AG10803 (cell line): ENCODE results near the gene NFKB2.

Experiments
- DNase-seq: peaks from one replicate; pipeline ENCODE4 v3.0.0; 2010; ENCODE audit warnings: low read depth
- H3K4me3 ChIP-seq: 2 replicates; pipeline ENCODE4 v1.5.1; 2011; ENCODE audit warnings: mild to moderate bottlenecking, low read length, control low read depth
- CTCF ChIP-seq: conservative IDR thresholded peaks from 2 replicates; pipeline ENCODE4 v1.5.1; 2011; ENCODE audit warnings: mild to moderate bottlenecking, low read length, control low read depth, inconsistent platforms

Gene NFKB2

DNA sequence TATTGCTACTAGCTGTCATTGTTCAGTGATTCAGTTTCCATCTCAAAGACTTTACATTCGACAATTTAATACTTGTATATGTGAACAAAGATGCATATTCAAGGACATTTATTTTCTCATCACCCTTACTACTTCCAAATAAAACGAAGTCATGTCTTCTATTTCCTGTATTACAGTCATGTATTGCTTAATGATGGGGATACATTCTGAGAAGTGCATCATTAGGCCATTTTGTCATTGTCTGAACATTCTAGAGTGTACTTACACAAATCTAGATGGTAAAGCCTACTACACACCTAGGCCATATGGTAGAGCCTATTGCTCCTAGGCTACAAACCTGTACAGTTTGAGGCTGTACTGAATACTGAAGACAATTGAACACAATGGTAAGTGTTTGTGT, 49.3 kb downstream of the NFKB2 start:
- no peak overlapping the region for H3K4me3 ChIP-seq
- no peak for DNase-seq
- no peak for TF ChIP-seq CTCF

DNA sequence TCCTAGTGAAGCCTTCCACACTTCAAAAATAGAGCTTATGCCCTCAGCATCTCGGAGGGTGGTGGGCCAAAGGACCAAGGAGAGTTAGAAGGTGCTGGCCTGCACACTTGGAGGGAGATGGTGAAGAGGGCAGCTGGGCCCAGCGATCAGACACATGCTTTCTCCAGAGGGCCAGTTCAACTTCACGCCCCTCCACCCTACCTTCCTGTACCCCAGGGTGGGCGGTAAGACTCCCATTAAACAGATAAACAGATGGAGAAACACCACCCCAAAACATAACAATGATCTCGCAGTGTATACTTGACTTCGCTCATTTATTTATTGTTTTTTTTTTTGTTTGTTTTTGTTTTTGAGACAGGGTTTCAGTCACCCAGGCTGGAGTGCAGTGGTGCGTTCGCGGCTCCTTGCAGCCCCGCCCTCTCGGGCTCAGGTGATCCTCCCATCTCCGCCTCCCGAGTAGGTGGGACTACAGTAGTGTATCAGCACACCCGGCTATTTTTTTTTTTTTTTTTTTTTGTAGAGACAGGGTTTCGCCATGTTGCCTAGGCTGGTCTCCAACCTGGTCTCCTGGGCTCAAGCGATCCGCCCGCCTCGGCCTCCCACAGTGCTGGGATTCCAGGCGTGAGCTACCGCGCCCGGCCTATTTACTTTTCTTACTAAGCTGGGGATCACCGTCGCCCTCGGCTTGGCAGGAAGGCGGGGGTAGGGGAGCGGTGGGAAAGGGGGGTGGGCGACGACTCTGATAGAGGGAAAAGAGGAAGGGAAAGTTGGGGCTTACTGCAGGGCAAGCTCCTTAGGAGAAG, 54.0 kb downstream of the NFKB2 start:
- TF ChIP-seq CTCF, result no peak
- DNase-seq, result peak; percentile 18
- peak overlapping the region; percentile 79 for H3K4me3 ChIP-seq

DNA sequence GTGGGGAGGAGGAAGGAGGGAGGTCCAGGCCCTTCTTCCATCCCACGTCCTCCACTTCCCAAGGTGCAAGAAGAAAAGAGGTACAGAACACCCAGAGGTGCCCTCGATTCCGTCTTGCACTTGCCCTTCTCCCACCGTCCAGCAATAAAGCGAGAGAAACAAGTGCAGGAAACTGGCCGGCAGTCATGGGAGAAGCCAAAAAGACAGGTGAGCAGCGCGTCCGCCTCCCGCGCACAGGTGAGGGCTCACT, 54.5 kb downstream of the NFKB2 start:
- no peak for DNase-seq
- peak overlapping the region; percentile 79 for H3K4me3 ChIP-seq
- no peak for TF ChIP-seq CTCF

DNA sequence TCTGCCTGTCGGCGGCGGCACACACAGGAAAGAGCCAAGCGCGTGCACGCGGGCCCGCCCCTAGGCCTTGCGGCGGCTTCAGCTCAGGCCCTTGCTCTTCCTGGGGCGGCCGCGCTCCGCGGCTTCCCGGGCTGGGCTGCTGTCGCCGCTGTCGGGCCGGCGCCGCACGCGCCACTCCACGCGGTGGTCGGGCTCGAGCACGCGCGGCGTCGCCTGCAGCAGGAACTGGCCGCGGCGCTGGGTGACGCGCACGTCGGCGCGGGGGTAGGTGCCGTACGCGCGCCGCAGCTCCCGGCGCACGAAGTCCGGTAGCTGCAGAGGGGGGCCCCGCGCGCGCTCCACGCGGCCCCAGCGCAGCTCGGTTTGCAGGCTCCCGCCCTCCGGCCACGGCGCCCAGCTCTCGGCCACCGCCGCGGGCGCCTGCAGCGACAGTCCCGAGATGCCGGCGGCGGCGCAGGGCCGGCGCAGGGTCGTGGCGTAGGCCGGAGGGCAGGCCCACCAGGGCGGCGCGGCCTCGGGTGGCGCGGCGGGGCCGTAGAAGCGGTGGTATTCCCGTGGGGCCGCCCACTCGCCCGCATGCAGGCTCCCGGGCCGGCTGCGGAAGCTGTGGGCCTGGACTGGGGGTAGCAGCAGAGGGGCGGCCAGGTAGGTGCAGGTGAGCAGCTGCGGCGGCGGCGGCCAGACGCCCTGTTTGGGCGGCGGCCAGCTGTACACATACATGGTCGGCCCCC, 55.0 kb downstream of the NFKB2 start:
- H3K4me3 ChIP-seq, result peak overlapping the region; percentile 79
- TF ChIP-seq CTCF, result no peak
- DNase-seq, result peak; percentile 73

- DNase-seq, result no peak
- peak within 1 kb of the TSS; percentile 79 for H3K4me3 ChIP-seq
- TF ChIP-seq CTCF, result no peak
Observed at GRCh38 chr10:102451105-102451969, 55.8 kb downstream of the NFKB2 start, which contains the start of gene C10orf95. TSS of gene C10orf95 (minus strand) at chr10:102451543. CDS start at chr10:102451093, 450 bp downstream.
